Measurements from ENCODE around the gene ISG20. TPM values are rescaled to one million over a fixed set of nuclear protein-coding genes. Genes with fewer than 3 reads are reported as not detected.

Gene ISG20
- total RNA-seq, 1 experiment from 2014 or later: 75.6 TPM

DNA sequence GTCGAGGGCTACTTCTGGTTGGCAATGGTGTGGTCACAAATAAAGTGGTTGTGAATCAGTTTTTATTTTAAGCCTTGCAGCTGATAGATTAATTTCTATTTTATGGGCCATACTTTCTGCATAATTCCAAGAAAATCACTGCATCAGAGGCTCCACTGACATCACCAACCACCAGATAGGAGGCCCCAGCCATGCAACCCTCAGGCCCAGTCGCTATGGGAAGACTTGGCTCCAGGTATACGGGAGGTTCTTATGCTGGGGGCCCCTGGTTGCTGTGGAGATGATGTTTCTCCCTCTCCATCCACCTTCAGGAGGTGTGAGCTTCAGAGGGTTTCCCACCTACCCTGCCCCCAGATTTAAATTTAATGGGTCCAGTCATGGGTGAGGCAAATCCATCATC lies 57.4 kb downstream of the ISG20 start:
- CTCF ChIA-PET: no interaction called here
- no TSS peak for BruUV-seq (replicated peaks)
- H3K27me3 Mint-ChIP-seq (ENCODE audit: unreplicated experiment): peaks cover 94% of the 10 kb centered on the region
- no peaks in the 10 kb centered on the region for H3K36me3 Mint-ChIP-seq (ENCODE audit: insufficient read depth, unreplicated experiment)
- no peak for TF ChIP-seq CTCF (IDR thresholded peaks at IDR 0.05; ENCODE audit: unreplicated experiment)
- H3K4me1 Mint-ChIP-seq (ENCODE audit: low read depth, unreplicated experiment): no peaks in the 10 kb centered on the region
- no peak overlapping the region for H3K4me3 Mint-ChIP-seq (ENCODE audit: low read depth, unreplicated experiment)
- DNase-seq: no peak
- no peaks in the 10 kb centered on the region for H3K9me3 Mint-ChIP-seq (ENCODE audit: low read depth, unreplicated experiment)
- intact Hi-C loops (cut with micrococcal nuclease; ENCODE audit: unreplicated experiment): no loop called here
- no peak overlapping the region for H3K27ac Mint-ChIP-seq (ENCODE audit: unreplicated experiment)

DNA sequence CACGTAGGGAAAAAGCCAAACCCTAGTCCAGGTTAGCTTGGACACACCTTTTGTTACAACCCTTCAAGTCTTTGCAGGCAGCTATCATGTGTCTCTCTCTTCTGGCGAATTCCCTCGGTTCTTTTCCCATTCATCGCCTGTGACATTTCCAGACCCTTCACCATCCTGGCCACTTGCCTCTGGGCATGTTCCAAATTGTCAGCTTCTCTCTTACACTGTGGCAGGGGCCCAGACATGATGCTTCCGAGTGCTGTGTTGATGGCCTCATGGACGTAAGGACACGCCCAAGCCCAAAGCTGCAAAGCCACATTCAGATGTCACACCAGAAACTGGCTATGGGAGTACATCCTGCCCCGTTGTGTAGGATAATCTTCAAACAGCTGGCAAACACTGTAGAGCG lies 58.5 kb downstream of the ISG20 start:
- no peak overlapping the region for H3K27ac Mint-ChIP-seq (ENCODE audit: unreplicated experiment)
- intact Hi-C loops (cut with micrococcal nuclease; ENCODE audit: unreplicated experiment): no loop called here
- no peaks in the 10 kb centered on the region for H3K4me1 Mint-ChIP-seq (ENCODE audit: low read depth, unreplicated experiment)
- no peak overlapping the region for H3K4me3 Mint-ChIP-seq (ENCODE audit: low read depth, unreplicated experiment)
- H3K9me3 Mint-ChIP-seq (ENCODE audit: low read depth, unreplicated experiment): no peaks in the 10 kb centered on the region
- H3K27me3 Mint-ChIP-seq (ENCODE audit: unreplicated experiment): peaks cover 96% of the 10 kb centered on the region
- no peaks in the 10 kb centered on the region for H3K36me3 Mint-ChIP-seq (ENCODE audit: insufficient read depth, unreplicated experiment)
- no peak for TF ChIP-seq CTCF (IDR thresholded peaks at IDR 0.05; ENCODE audit: unreplicated experiment)
- DNase-seq: no peak
- CTCF ChIA-PET: no interaction called here
- no TSS peak for BruUV-seq (replicated peaks)

DNA sequence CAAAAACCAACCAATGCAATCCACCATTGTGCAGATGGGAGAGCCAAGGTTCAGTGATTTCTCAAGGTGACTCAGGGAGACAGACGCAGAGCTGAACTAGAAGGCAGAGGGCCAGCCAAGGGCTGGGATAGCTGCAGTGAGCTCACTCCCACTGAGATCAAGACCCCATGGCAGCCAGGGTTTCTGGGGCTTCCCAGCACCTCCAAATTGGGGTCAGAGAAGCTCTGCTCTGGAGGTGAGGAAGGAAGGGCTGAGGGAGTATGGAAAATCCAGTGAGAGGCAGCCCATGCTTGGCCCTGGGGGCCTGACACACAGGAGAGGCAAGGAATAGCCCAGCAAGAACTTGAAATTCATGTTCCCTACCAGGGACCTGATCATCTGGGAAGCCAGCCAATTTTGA lies 61.0 kb downstream of the ISG20 start:
- Mint-ChIP-seq H3K36me3 (ENCODE audit: insufficient read depth, unreplicated experiment) (no peaks in the 10 kb centered on the region), H3K27me3 (ENCODE audit: unreplicated experiment) (peaks cover 96% of the 10 kb centered on the region), H3K4me3 (ENCODE audit: low read depth, unreplicated experiment) (no peak overlapping the region), H3K9me3 (ENCODE audit: low read depth, unreplicated experiment) (no peaks in the 10 kb centered on the region), H3K4me1 (ENCODE audit: low read depth, unreplicated experiment) (no peaks in the 10 kb centered on the region), H3K27ac (ENCODE audit: unreplicated experiment) (no peak overlapping the region)
- CTCF ChIA-PET: interaction anchor here (0.6 to 1.5 kb wide), 2 partner anchors 12 to 209 kb away, joined by 3 to 4 read pairs; no protein-coding TSS in a partner anchor
- no TSS peak for BruUV-seq (replicated peaks)
- TF ChIP-seq CTCF (IDR thresholded peaks at IDR 0.05; ENCODE audit: unreplicated experiment): no peak
- DNase-seq: no peak
- intact Hi-C loops (cut with micrococcal nuclease; ENCODE audit: unreplicated experiment): loop anchor here (2.0 to 5.0 kb wide), 2 partner anchors 43 to 223 kb away; no protein-coding TSS in a partner anchor

DNA sequence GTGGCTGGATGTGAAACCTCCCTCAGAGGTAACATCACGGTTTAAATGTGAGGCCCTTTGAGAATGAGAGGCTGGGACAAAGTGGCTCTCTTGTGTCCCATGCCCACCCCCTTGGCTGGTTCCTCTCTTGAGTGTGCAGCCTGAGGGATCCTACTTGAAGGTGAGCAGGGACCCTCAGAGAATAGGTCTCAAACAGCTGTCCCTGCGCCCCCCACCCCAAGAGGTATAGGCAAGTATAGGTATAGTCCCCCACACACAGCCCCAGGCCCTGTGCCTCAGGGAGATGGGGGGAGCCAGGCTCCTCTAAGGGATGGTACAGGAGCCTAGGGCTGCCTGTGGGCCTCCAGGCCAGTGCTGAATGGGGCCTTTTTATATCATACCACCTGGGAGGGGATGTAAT lies 61.9 kb downstream of the ISG20 start:
- intact Hi-C loops (cut with micrococcal nuclease; ENCODE audit: unreplicated experiment): loop anchor here (2.0 to 5.0 kb wide), 2 partner anchors 44 to 223 kb away; no protein-coding TSS in a partner anchor
- no TSS peak for BruUV-seq (replicated peaks)
- H3K4me1 Mint-ChIP-seq (ENCODE audit: low read depth, unreplicated experiment): no peaks in the 10 kb centered on the region

More for the DNA sequence above, 61.9 kb downstream of the ISG20 start:
- CTCF ChIA-PET: no interaction called here
- DNase-seq: no peak
- no peak for TF ChIP-seq CTCF (IDR thresholded peaks at IDR 0.05; ENCODE audit: unreplicated experiment)
- Mint-ChIP-seq H3K4me3 (ENCODE audit: low read depth, unreplicated experiment) (no peak overlapping the region), H3K36me3 (ENCODE audit: insufficient read depth, unreplicated experiment) (no peaks in the 10 kb centered on the region), H3K27ac (ENCODE audit: unreplicated experiment) (no peak overlapping the region), H3K9me3 (ENCODE audit: low read depth, unreplicated experiment) (no peaks in the 10 kb centered on the region), H3K27me3 (ENCODE audit: unreplicated experiment) (peaks cover 96% of the 10 kb centered on the region)
